ENCODE measurements around the gene PPP1R13B.

GRCh38 chr14:103738701-103739451 lies 108.5 kb downstream of the PPP1R13B start:
- TF ChIP-seq REST (IDR thresholded peaks at IDR 0.05; ENCODE audit: insufficient read depth in 1 of 2, low read depth in 2 of 2, low read length in 2 of 2), result no peak
- TF ChIP-seq POLR2AphosphoS5 (IDR thresholded peaks at IDR 0.05; ENCODE audit: low read depth, low read length), result no peak
- no peak for TF ChIP-seq FOXP2 (optimal IDR thresholded peaks at IDR 0.05; ENCODE audit: borderline replicate concordance, extremely low read depth, extremely low read length, insufficient read depth)
- no peak for TF ChIP-seq SIN3A (IDR thresholded peaks at IDR 0.05; ENCODE audit: borderline replicate concordance, insufficient read depth, low read length)
